CD8-positive, alpha-beta memory T cell (primary cell): Measurements from ENCODE around the gene BUD31. TPM values are rescaled to one million over a fixed set of nuclear protein-coding genes. Genes with fewer than 3 reads are reported as not detected.
"Not testable (repeated sequence)": the region's sequence is repeated elsewhere in the genome, so short reads cannot be mapped to it uniquely, and the experiment has no call there.

Source experiments
- CTCF ChIA-PET: fragments of 350-600 bp; sonication (Branson Sonifier 250); formaldehyde crosslinking; loops from one replicate; lab custom pipeline; 2021; ENCODE audit warnings: antibody characterized with exemption; lab: Charles Lee
- POLR2A ChIA-PET: fragments of 350-600 bp; sonication (Branson Sonifier 250); formaldehyde crosslinking; loops from one replicate; lab custom pipeline; 2021; ENCODE audit warnings: antibody characterized with exemption; lab: Charles Lee
- DNase-seq, 5 donors: peaks; one replicate each; pipeline versions ENCODE4 v3.0.0 to v3.0.0-alpha.2; 2020 to 2022; ENCODE audit warnings: mixed read lengths in 1 of 5
- H3K27ac ChIP-seq: one replicate; pipeline ENCODE4 v1.7.0; 2013; ENCODE audit warnings: low read depth, mild to moderate bottlenecking, low read length, moderate library complexity
- H3K27me3 ChIP-seq: 2 replicates; pipeline ENCODE4 v1.7.0; 2013; ENCODE audit warnings: low read length, mild to moderate bottlenecking; ENCODE audit not compliant: insufficient read depth, poor library complexity, severe bottlenecking
- H3K36me3 ChIP-seq: 2 replicates; pipeline ENCODE4 v1.7.0; 2013; ENCODE audit warnings: mild to moderate bottlenecking, low read length, moderate library complexity; ENCODE audit not compliant: insufficient read depth
- H3K4me1 ChIP-seq: 2 replicates; pipeline ENCODE4 v1.7.0; 2013; ENCODE audit warnings: mild to moderate bottlenecking, low read length, moderate library complexity; ENCODE audit not compliant: insufficient read depth
- H3K4me3 ChIP-seq: 2 replicates; pipeline ENCODE4 v1.7.0; 2013; ENCODE audit warnings: mild to moderate bottlenecking, low read length
- H3K9me3 ChIP-seq: 2 replicates; pipeline ENCODE4 v1.7.0; 2013; ENCODE audit warnings: mild to moderate bottlenecking, low read length
- H3K27ac Mint-ChIP-seq, 8 donors: one replicate each; pipeline ENCODE4 v1.8.0; 2020 to 2021; ENCODE audit warnings: mixed read lengths in 8 of 8, mild to moderate bottlenecking in 6 of 8, inconsistent platforms in 3 of 8, moderate library complexity in 3 of 8
- H3K27me3 Mint-ChIP-seq, 2 donors: one replicate each; pipeline ENCODE4 v1.8.0; 2020 to 2021; ENCODE audit warnings: mixed read lengths in 2 of 2, mild to moderate bottlenecking in 1 of 2, moderate library complexity in 1 of 2
- H3K36me3 Mint-ChIP-seq, 3 donors: one replicate each; pipeline ENCODE4 v1.8.0; 2020 to 2021; ENCODE audit warnings: mixed read lengths in 3 of 3, inconsistent platforms in 1 of 3, mild to moderate bottlenecking in 1 of 3
- H3K4me1 Mint-ChIP-seq, 3 donors: one replicate each; pipeline ENCODE4 v1.8.0; 2020 to 2021; ENCODE audit warnings: mixed read lengths in 3 of 3, inconsistent platforms in 1 of 3, mild to moderate bottlenecking in 1 of 3
- H3K4me3 Mint-ChIP-seq, 7 donors: one replicate each; pipeline ENCODE4 v1.8.0; 2020 to 2021; ENCODE audit warnings: mixed read lengths in 7 of 7, mild to moderate bottlenecking in 6 of 7, moderate library complexity in 4 of 7, inconsistent platforms in 2 of 7
- H3K9me3 Mint-ChIP-seq, 5 donors: one replicate each; pipeline ENCODE4 v1.8.0; 2020 to 2022; ENCODE audit warnings: mixed read lengths in 5 of 5, mild to moderate bottlenecking in 3 of 5, moderate library complexity in 2 of 5, inconsistent platforms in 1 of 5
- polyA plus RNA-seq: library from polyadenylated mRNA; unstranded; fragments of 300-500 nt; fragmentation: Illumina TruSeq; gene quantifications from one replicate; pipeline ENCODE4 v1.2.3, GENCODE V29; 2021
- total RNA-seq, 2 experiments: library from RNA; stranded (reverse); gene quantifications; one replicate each; pipeline ENCODE4 v1.2.3, GENCODE V29; 2021

Gene BUD31
- total and polyA plus RNA-seq, 3 experiments from 2014 or later, result 176 to 188 (median 185) TPM

DNA sequence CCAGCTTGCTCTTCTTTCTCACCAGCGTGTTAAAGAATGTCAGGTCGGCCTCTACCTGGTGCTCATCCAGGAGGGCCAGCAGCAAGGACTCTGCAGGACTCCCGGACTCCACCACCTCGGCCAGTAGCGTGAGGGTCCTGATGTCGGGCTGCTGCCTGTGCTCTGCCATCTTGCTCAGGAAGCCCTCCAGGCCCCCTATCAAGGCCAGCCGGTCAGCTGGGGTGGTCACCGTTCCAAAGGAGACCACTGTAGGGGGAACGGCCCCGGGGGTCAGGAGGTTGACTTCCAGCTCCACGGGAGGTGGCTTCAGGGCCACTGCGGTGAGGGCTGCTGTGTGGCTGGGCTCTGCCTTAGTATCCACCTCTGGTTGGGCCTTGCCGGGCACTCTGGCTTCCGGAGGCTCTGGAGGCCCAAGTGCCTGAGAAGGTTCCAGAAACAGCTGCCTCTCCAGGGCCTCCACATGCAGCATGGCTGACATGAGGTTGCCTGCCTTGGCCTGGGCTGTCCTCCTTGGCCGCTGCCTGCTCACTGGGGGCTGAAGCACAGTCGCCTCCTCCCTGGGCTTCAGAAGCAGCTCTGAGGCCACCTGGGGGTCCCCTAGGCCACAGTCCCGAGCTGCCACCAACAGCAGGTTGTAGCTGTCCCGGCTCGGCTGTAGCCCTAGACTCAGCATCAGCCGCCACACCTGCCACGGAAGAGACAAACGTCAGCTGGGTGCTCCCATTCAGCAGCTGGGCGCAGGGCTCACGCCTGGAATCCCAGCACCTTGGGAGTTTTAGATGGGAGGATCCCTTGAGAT is 16.4 kb downstream of the BUD31 start:
- H3K4me3 Mint-ChIP-seq, result no peak overlapping the region
- POLR2A ChIA-PET, result interaction anchor here (0.6 kb wide), 1 partner anchor 22 kb away, joined by 4 read pairs; no protein-coding TSS in a partner anchor
- no peak for DNase-seq
- no peaks in the 10 kb centered on the region for H3K9me3 Mint-ChIP-seq
- no peak overlapping the region for H3K27ac Mint-ChIP-seq
- H3K9me3 ChIP-seq, result no peaks in the 10 kb centered on the region
- peaks cover 0 to 67% (median 2%) of the 10 kb centered on the region in 3 donors for H3K36me3 Mint-ChIP-seq
- H3K27ac ChIP-seq, result no peak overlapping the region
- peaks cover 9% of the 10 kb centered on the region for H3K36me3 ChIP-seq
- H3K4me3 ChIP-seq, result no peak overlapping the region
- H3K27me3 Mint-ChIP-seq, result no peaks in the 10 kb centered on the region
- no peaks in the 10 kb centered on the region for H3K4me1 Mint-ChIP-seq
- no peaks in the 10 kb centered on the region for H3K27me3 ChIP-seq
- H3K4me1 ChIP-seq, result no peaks in the 10 kb centered on the region
- CTCF ChIA-PET, result interaction anchor here (0.9 to 1.5 kb wide), 2 partner anchors 12 to 16 kb away, joined by 3 to 4 read pairs; partner anchors contain the start of gene BUD31

DNA sequence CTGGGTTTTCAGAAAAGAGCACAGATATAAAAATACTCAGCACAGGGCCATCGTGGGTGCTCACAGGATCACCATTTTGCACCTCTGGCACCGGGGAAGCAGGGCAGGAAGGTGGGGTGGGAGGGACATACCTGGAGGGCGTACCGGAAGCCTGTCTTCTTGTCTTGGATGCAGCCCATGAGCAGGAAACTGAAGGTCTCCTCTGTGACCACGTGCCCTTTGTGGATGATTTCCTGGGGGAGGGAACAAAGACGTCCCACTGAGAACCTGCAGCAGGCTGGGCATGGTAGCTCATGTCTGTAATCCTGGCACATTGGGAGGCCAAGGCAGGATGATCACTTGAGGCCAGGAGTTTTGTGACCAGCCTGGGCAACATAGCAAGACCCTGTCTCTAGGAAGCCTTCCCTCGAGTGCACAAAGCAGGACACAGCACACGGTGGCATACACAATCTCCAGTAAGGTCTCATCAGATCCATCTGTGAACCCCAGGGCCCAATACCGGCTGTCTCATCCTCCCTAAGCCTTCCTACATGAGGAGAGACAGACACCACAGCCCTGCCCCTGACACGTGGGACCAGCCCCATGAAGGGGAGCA is 20.3 kb downstream of the BUD31 start:
- Mint-ChIP-seq H3K4me1 (no peaks in the 10 kb centered on the region), H3K27ac (no peak overlapping the region), H3K4me3 (no peak overlapping the region), H3K36me3 (peaks cover 0 to 60% (median 4%) of the 10 kb centered on the region in 3 donors), H3K9me3 (no peaks in the 10 kb centered on the region), H3K27me3 (no peaks in the 10 kb centered on the region)
- H3K36me3 ChIP-seq, result peaks cover 4% of the 10 kb centered on the region
- no peaks in the 10 kb centered on the region for H3K4me1 ChIP-seq
- POLR2A ChIA-PET, result no interaction called here
- H3K27me3 ChIP-seq, result no peaks in the 10 kb centered on the region
- no peak for DNase-seq
- H3K4me3 ChIP-seq, result no peak overlapping the region
- CTCF ChIA-PET, result no interaction called here
- no peaks in the 10 kb centered on the region for H3K9me3 ChIP-seq
- H3K27ac ChIP-seq, result no peak overlapping the region

DNA sequence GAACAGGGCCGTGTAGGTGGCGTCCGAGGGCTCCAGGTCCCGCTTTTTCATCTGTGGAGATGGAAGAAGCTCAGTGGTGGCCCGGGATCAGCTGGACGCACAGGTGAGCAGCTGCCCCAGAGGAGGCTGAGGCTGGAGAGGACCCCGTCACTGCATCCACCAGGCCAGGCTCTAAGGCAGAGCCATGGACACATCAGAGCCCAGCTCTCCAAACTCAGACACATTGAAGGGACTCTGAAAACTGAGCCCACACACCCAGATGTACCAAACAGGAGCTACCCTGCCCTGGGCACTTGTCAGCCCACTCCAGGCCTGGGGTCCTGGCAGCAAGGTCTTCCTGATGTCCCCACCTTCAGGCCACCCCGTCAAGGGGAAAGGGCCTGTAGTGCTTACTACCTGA is 21.0 kb downstream of the BUD31 start:
- CTCF ChIA-PET, result no interaction called here
- no peak overlapping the region for H3K4me3 Mint-ChIP-seq
- peaks cover 1% of the 10 kb centered on the region for H3K36me3 ChIP-seq

DNA sequence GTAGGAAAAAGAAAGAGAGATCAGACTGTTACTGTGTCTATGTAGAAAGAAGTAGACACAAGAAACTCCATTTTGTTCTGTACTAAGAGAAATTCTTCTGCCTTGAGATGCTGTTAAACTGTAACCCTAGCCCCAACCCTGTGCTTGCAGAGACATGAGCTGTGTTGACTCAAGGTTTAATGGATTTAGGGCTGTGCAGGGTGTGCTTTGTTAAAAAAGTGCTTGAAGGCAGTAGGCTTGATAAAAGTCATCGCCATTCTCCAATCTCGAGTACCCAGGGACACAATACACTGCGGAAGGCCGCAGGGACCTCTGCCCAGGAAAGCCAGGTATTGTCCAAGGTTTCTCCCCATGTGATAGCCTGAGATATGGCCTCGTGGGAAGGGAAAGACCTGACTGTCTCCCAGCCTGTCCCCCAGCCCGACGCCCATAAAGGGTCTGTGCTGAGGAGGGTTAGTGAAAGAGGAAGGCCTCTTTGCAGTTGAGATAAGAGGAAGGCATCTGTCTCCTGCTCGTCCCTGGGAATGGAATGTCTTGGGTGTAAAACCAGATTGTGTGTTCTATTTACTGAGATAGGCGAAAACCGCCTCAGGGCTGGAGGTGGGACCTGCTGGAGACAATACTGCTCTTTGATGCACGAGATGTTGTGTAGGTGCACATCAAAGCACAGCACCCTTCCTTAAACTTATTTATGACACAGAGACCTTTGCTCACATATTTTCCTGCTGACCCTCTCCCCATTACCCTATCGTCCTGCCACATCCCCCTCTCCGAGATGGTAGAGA is 23.2 kb downstream of the BUD31 start:
- H3K9me3 ChIP-seq, H3K4me1 ChIP-seq, H3K4me1 Mint-ChIP-seq, H3K27ac ChIP-seq, H3K4me3 ChIP-seq, H3K36me3 ChIP-seq, H3K27me3 Mint-ChIP-seq, CTCF ChIA-PET, H3K9me3 Mint-ChIP-seq, H3K27me3 ChIP-seq, DNase-seq, POLR2A ChIA-PET: not testable (repeated sequence)
- H3K4me3 Mint-ChIP-seq, result peak overlapping the region in 1 of 7 donors; percentile 56
- H3K27ac Mint-ChIP-seq, result peak overlapping the region in 1 of 8 donors; percentile 35
- H3K36me3 Mint-ChIP-seq, result peaks cover 0 to 53% (median 4%) of the 10 kb centered on the region in 3 donors

More for the DNA sequence above, 21.0 kb downstream of the BUD31 start:
- Mint-ChIP-seq H3K27me3 (no peaks in the 10 kb centered on the region), H3K9me3 (no peaks in the 10 kb centered on the region), H3K36me3 (peaks cover 0 to 58% (median 4%) of the 10 kb centered on the region in 3 donors), H3K4me1 (no peaks in the 10 kb centered on the region), H3K27ac (peak overlapping the region in 1 of 8 donors; percentile 24)
- Histone ChIP-seq H3K27ac (no peak overlapping the region), H3K4me1 (no peaks in the 10 kb centered on the region), H3K9me3 (no peaks in the 10 kb centered on the region), H3K4me3 (no peak overlapping the region), H3K27me3 (no peaks in the 10 kb centered on the region)
- no peak for DNase-seq
- POLR2A ChIA-PET, result interaction anchor here (0.6 kb wide), 1 partner anchor 37 kb away, joined by 3 read pairs; no protein-coding TSS in a partner anchor

DNA sequence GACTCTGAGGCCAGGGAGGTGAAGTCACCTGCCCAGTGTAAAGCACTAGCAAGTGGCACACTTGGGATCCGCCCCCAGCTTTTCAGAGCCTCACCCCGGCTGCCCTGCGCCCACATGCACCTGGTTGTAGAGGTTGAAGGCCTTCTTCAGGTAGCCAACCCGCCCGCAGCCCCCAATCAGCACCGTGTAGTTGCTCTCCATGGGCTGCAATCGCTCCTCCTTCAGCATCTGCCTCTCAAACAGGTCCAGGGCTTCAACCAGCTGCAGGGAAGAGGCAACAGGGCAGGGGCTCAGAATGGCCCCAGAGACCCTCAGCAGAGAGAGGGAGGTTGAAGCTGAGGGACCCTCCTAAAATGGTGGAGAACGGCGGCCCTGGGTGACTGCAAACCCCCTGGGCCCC is 24.4 kb downstream of the BUD31 start:
- no peak for DNase-seq
- peak overlapping the region in 1 of 7 donors; percentile 40 for H3K4me3 Mint-ChIP-seq
- H3K9me3 Mint-ChIP-seq, result no peaks in the 10 kb centered on the region
- Histone ChIP-seq H3K9me3 (no peaks in the 10 kb centered on the region), H3K4me3 (no peak overlapping the region), H3K36me3 (no peaks in the 10 kb centered on the region), H3K27me3 (no peaks in the 10 kb centered on the region), H3K4me1 (no peaks in the 10 kb centered on the region), H3K27ac (no peak overlapping the region)
- peaks cover 0 to 49% (median 4%) of the 10 kb centered on the region in 3 donors for H3K36me3 Mint-ChIP-seq
- POLR2A ChIA-PET, result no interaction called here
- H3K27me3 Mint-ChIP-seq, result no peaks in the 10 kb centered on the region
- peak overlapping the region in 2 of 8 donors; percentile 8 to 32 for H3K27ac Mint-ChIP-seq
- CTCF ChIA-PET, result no interaction called here
- H3K4me1 Mint-ChIP-seq, result peaks cover 0 to 10% (median 4%) of the 10 kb centered on the region in 3 donors

DNA sequence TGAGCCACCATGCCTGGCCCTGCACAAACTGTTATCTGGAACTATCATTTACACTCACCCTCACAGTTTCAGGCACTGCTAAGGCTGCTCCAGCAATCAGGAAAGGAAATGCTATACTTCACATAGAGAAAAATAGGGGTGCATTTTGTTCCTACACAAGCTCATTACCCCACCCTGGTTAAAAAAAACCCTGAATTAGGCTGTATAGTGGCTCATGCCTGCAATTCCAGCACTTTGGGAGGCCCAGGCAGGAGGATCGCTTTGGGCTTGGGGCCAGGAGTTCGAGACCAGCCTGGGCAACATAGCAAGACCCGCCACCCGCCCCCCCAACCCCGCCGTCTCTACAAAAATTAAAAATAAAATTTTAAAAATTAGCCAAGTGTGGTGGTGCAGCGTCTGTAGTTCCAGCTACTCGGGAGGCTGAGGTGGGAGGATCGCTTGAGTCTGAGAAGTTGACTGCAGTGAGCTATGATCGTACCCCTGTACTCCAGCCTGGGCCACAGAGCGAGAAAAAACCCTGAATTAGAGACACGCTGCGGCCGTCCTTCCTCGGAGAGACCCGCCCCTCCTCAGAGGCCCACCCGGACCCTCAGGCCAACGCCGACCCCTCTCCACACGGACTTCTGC is 29.3 kb downstream of the BUD31 start:
- H3K9me3 ChIP-seq, result no peaks in the 10 kb centered on the region
- no peaks in the 10 kb centered on the region for H3K36me3 ChIP-seq

More for the DNA sequence above, 29.3 kb downstream of the BUD31 start:
- Mint-ChIP-seq H3K36me3 (peaks cover 0 to 36% (median 3%) of the 10 kb centered on the region in 3 donors), H3K27ac (peak overlapping the region; percentile 84 to 98 (median 94)), H3K4me3 (peak overlapping the region; percentile 94 to 99 (median 97)), H3K9me3 (no peaks in the 10 kb centered on the region), H3K27me3 (no peaks in the 10 kb centered on the region), H3K4me1 (peaks cover 24 to 43% (median 33%) of the 10 kb centered on the region in 3 donors)
- peak overlapping the region; percentile 90 for H3K4me3 ChIP-seq
- no peak for DNase-seq
- CTCF ChIA-PET, result interaction anchor here (1.8 kb wide), 1 partner anchor 11 kb away, joined by 6 read pairs; no protein-coding TSS in a partner anchor
- H3K4me1 ChIP-seq, result peaks cover 11% of the 10 kb centered on the region
- POLR2A ChIA-PET, result interaction anchor here (0.6 to 2.0 kb wide), 10 partner anchors 9 to 1004 kb away, joined by 3 to 10 read pairs (median 4); partner anchors contain the start of genes ARPC1A, BUD31, PDAP1 and ZKSCAN5
- H3K27ac ChIP-seq, result peak overlapping the region; percentile 84
- no peaks in the 10 kb centered on the region for H3K27me3 ChIP-seq
